Measurements from ENCODE around the gene ZNF787. TPM values are rescaled to one million over a fixed set of nuclear protein-coding genes. Genes with fewer than 3 reads are reported as not detected.
"Not testable (repeated sequence)": the region's sequence is repeated elsewhere in the genome, so short reads cannot be mapped to it uniquely, and the experiment has no call there.

The ZNF787 gene
- total RNA-seq, 1 donor from 2014 or later = 34.0 TPM

- no peak for DNase-seq (ENCODE audit: extremely low spot score, unreplicated experiment)
- Mint-ChIP-seq H3K9me3 (no peaks in the 10 kb centered on the region), H3K4me3 (no peak overlapping the region), H3K36me3 (peaks cover 4% of the 10 kb centered on the region), H3K27ac (no peak overlapping the region), H3K4me1 (ENCODE audit: unreplicated experiment) (no peaks in the 10 kb centered on the region), H3K27me3 (no peaks in the 10 kb centered on the region)
- TF ChIP-seq, protein P1, sequence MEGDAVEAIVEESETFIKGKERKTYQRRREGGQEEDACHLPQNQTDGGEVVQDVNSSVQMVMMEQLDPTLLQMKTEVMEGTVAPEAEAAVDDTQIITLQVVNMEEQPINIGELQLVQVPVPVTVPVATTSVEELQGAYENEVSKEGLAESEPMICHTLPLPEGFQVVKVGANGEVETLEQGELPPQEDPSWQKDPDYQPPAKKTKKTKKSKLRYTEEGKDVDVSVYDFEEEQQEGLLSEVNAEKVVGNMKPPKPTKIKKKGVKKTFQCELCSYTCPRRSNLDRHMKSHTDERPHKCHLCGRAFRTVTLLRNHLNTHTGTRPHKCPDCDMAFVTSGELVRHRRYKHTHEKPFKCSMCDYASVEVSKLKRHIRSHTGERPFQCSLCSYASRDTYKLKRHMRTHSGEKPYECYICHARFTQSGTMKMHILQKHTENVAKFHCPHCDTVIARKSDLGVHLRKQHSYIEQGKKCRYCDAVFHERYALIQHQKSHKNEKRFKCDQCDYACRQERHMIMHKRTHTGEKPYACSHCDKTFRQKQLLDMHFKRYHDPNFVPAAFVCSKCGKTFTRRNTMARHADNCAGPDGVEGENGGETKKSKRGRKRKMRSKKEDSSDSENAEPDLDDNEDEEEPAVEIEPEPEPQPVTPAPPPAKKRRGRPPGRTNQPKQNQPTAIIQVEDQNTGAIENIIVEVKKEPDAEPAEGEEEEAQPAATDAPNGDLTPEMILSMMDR (conservative IDR thresholded peaks at IDR 0.05) = no peak
Observed at GRCh38 chr19:56101746-56102535, 19.2 kb downstream of the ZNF787 start.

- Mint-ChIP-seq H3K4me1 (ENCODE audit: unreplicated experiment) (no peaks in the 10 kb centered on the region), H3K36me3 (peaks cover 4% of the 10 kb centered on the region), H3K4me3 (no peak overlapping the region), H3K9me3 (no peaks in the 10 kb centered on the region), H3K27me3 (no peaks in the 10 kb centered on the region), H3K27ac (no peak overlapping the region)
- DNase-seq (ENCODE audit: extremely low spot score, unreplicated experiment) = no peak
- TF ChIP-seq, protein P1 (conservative IDR thresholded peaks at IDR 0.05) = no peak
Observed at GRCh38 chr19:56101095-56101494, 20.0 kb downstream of the ZNF787 start.

DNA sequence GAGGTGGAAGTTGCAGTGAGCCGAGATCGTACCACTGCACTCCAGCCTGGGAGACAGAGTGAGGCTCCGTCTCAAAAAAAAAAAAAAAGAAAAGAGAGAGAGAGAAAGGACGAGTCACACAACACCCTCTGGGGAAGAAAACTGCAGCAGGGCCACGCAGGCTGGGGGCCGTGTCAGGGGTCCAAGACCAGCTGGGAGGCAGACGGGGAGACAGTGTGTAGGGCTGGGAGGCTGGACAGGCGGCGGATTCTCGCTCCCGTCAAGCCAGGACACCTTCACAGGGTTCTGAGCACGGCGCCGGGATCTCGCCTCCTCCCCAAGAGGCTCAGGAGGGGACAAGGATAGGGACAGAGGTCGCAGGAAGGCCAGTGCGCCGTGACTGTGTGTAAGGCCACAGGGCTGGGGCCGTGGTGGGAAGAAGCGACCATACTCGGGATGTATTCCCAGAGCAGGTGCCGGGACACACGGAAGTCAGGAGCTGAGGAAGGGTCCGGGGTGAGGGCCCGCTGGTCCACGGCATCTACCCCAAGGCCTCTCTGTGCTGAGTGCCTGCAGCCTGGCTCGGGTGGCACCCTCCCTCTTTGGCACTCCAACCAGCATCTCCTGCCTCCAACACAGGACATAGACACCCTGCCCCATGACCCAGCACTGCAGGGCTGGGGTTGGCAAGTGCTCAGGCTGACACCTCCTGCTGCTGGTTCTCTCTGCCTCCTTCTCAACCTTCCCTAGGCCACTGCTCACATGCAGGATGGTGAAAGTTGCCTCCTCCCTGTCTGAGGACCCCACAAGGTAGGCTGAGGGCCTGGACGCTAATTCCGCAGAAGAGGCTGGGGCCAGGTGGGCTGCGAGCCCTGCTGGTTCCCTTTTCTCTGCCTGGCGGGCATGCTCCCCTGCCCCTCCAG, 21.2 kb downstream of the ZNF787 start:
- Mint-ChIP-seq H3K4me3 (no peak overlapping the region), H3K9me3 (no peaks in the 10 kb centered on the region), H3K27me3 (no peaks in the 10 kb centered on the region), H3K36me3 (peaks cover 14% of the 10 kb centered on the region), H3K4me1 (ENCODE audit: unreplicated experiment) (no peaks in the 10 kb centered on the region), H3K27ac (no peak overlapping the region)
- TF ChIP-seq, protein P1 (conservative IDR thresholded peaks at IDR 0.05) = no peak
- DNase-seq (ENCODE audit: extremely low spot score, unreplicated experiment) = no peak

GRCh38 chr19:56098731-56099568, 22.1 kb downstream of the ZNF787 start:
- H3K27ac Mint-ChIP-seq = no peak overlapping the region

GRCh38 chr19:56098237-56098636, 22.9 kb downstream of the ZNF787 start:
- H3K27ac Mint-ChIP-seq; DNase-seq (ENCODE audit: extremely low spot score, unreplicated experiment); H3K27me3 Mint-ChIP-seq; H3K9me3 Mint-ChIP-seq; H3K4me1 Mint-ChIP-seq (ENCODE audit: unreplicated experiment); H3K4me3 Mint-ChIP-seq: not testable (repeated sequence)
- H3K36me3 Mint-ChIP-seq = peaks cover 26% of the 10 kb centered on the region

More at GRCh38 chr19:56098731-56099568, 22.1 kb downstream of the ZNF787 start:
- Mint-ChIP-seq H3K36me3 (peaks cover 19% of the 10 kb centered on the region), H3K27me3 (no peaks in the 10 kb centered on the region), H3K4me3 (no peak overlapping the region), H3K4me1 (ENCODE audit: unreplicated experiment) (no peaks in the 10 kb centered on the region), H3K9me3 (no peaks in the 10 kb centered on the region)
- no peak for DNase-seq (ENCODE audit: extremely low spot score, unreplicated experiment)
- TF ChIP-seq, protein P1 (conservative IDR thresholded peaks at IDR 0.05) = no peak
